Astrocyte of the spinal cord (primary cell): ENCODE data around the gene FAT4.

ENCODE experiments used
- DNase-seq: peaks from one replicate; pipeline ENCODE4 v3.0.0; 2011; ENCODE audit warnings: low read depth, low spot score
- H3K4me3 ChIP-seq: 2 replicates; pipeline ENCODE4 v1.5.1; 2011; ENCODE audit warnings: low read depth, mild to moderate bottlenecking, low read length, moderate library complexity
- in situ Hi-C: cut with HindIII; loops from 2 replicates; pipeline ENCODE4 v1.10.0; 2017; ENCODE audit warnings: low sequenced_read_pairs
- TF ChIP-seq, protein P1 (sequence below): IDR thresholded peaks from 2 replicates; pipeline ENCODE4 v1.5.1; 2012; ENCODE audit warnings: low read depth, mild to moderate bottlenecking, low read length, inconsistent platforms

Gene FAT4

DNA sequence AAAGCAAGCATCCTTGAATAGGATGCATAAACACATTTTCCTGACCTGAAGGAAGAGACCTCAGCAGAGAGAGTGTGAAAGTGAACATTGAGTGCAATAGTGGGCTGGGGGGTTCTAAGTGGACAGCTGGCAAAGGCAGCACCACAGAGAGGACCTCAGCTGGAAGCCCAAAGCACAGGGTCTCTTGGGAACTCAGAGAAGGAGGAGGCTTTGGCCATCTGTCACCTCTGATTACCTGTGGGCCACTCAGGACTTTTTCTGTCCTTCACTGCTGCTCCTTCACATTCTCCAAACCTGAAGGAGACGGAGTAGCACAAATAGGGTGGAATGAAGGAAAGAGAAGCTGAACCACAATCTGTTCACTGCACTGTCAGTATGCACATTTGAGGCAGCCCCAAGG, 37.9 kb upstream of the FAT4 start:
- no peak for DNase-seq
- H3K4me3 ChIP-seq: no peak overlapping the region
- TF ChIP-seq, protein P1, sequence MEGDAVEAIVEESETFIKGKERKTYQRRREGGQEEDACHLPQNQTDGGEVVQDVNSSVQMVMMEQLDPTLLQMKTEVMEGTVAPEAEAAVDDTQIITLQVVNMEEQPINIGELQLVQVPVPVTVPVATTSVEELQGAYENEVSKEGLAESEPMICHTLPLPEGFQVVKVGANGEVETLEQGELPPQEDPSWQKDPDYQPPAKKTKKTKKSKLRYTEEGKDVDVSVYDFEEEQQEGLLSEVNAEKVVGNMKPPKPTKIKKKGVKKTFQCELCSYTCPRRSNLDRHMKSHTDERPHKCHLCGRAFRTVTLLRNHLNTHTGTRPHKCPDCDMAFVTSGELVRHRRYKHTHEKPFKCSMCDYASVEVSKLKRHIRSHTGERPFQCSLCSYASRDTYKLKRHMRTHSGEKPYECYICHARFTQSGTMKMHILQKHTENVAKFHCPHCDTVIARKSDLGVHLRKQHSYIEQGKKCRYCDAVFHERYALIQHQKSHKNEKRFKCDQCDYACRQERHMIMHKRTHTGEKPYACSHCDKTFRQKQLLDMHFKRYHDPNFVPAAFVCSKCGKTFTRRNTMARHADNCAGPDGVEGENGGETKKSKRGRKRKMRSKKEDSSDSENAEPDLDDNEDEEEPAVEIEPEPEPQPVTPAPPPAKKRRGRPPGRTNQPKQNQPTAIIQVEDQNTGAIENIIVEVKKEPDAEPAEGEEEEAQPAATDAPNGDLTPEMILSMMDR: no peak
- in situ Hi-C loops: no loop called here

DNA sequence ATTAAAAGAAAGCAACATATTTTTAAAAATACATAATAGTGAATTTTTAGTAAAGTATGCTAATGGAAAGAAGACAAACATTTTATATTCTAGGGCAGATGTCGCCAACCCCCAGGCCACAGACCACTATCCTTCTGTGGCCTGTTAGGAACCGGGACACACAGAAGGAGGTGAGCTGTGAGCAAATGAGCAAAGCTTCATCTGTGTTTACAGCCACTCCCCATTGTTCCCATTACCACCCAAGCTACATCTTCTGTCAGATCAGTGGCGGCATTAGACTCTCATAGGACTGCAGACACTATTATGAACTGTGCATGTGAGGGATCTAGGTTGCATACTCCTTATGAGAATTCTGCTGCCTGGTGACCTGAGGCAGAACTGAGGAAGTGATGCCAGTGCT, 37.0 kb upstream of the FAT4 start:
- DNase-seq: no peak
- in situ Hi-C loops: no loop called here
- TF ChIP-seq, protein P1: no peak
- no peak overlapping the region for H3K4me3 ChIP-seq

- in situ Hi-C loops: no loop called here
- no peak for DNase-seq
- H3K4me3 ChIP-seq: no peak overlapping the region
- TF ChIP-seq, protein P1: no peak
These were observed 33.8 kb upstream of the FAT4 start for GRCh38 chr4:125280892-125281403.

DNA sequence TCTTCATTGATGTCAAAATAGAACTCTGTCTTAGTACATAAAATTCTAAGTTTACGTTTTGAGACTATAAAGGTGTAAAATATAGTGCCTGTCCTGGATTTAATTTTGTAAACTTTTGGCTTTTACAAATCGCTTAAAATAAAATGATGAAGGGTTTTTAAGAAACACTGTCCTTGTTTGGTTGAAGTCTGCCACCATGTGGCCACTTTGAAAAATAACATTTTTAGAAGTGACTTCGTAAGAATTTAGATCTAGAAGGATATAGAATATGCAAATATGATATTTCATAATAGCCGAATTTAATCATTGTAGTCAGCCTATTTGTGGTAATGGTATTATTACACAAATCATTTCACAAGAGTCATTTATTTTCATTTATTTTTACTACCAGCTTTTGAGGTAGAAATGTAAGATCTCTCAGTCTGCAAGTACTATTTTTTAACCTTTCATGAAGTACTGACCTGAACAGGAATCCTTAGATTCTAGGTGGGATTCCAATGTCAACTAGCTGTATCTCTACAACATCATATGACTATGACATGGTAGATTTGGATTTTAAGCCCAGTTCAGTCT, 31.0 kb upstream of the FAT4 start:
- DNase-seq: peak; percentile 60
- in situ Hi-C loops: no loop called here
- no peak overlapping the region for H3K4me3 ChIP-seq
- TF ChIP-seq, protein P1: peak; percentile 32

GRCh38 chr4:125297116-125297515, 17.6 kb upstream of the FAT4 start:
- H3K4me3 ChIP-seq: no peak overlapping the region
- TF ChIP-seq, protein P1: no peak
- no peak for DNase-seq
- in situ Hi-C loops: no loop called here

DNA sequence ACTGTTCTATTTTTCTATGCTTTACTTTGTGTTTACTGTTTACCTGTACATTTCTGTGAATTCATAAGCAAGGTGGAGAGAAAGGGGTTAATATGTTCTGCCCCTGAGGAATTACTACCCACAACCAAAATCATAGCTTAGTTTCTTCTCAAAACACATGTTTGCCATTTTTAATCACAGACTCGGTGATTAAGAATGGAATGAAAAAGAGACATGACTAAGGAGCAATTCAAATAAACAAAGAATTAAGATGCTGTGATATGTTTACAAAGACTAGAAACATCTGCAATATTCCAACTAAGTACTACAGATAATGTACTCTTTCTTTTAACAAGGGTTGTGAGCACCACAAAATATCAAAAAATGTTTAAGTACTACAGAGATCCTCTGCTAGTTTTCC, 11.7 kb upstream of the FAT4 start:
- in situ Hi-C loops: no loop called here
- TF ChIP-seq, protein P1: no peak
- no peak overlapping the region for H3K4me3 ChIP-seq
- DNase-seq: no peak
